Neuron (in vitro differentiated cells): ENCODE data around the gene KIF5C.
"Not testable (repeated sequence)": the region's sequence is repeated elsewhere in the genome, so short reads cannot be mapped to it uniquely, and the experiment has no call there.

Experiments
- H2AFZ ChIP-seq: one replicate; pipeline ENCODE4 v1.6.1; 2013; ENCODE audit warnings: low read depth, mild to moderate bottlenecking, inconsistent platforms, low read length, moderate library complexity
- H3K27me3 ChIP-seq: one replicate; pipeline ENCODE4 v1.6.1; 2013; ENCODE audit warnings: low read length; ENCODE audit not compliant: insufficient read depth
- H3K36me3 ChIP-seq: one replicate; pipeline ENCODE4 v1.6.1; 2013; ENCODE audit warnings: low read length; ENCODE audit not compliant: insufficient read depth
- H3K4me1 ChIP-seq: one replicate; pipeline ENCODE4 v1.6.1; 2013; ENCODE audit warnings: low read length; ENCODE audit not compliant: insufficient read depth
- H3K4me3 ChIP-seq: 2 replicates; pipeline ENCODE4 v1.5.1; 2013; ENCODE audit warnings: mild to moderate bottlenecking, low read length, moderate library complexity
- H3K9me3 ChIP-seq: one replicate; pipeline ENCODE4 v1.6.1; 2013; ENCODE audit warnings: low read length

KIF5C gene

DNA sequence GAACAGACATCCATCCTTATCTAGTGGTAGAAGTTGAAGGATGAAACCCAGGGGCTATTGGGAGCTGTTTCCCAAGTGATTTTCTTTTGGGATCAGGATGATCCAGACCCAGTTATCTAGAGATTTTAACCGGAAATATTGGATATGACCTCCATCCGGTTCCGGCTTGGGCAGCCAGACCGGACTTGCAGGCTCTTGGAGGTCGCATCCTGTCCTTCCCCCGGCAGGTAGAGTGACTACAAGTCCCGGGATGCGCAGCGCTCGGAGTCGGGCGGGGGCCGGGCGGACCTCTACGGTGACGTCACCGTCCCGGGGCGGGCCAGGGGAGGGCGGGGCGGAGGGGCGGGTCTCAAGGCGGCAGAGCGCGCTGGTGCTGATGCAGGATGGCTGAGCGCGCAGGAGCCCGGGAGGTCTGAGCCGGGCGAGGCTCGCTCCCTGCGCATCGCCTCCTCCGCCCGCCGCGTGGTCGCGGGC lies at the start of gene KIF5C:
Gene KIF5C (plus strand): TSS at position 360 of the 474 bp plus-strand sequence. CDS start 391 bp downstream, outside the sequence.
- Histone ChIP-seq H3K9me3 (no peaks in the 10 kb centered on the region), H3K4me3 (peak within 1 kb of the TSS; percentile 84), H3K4me1 (peaks cover 11% of the 10 kb centered on the region), H3K27me3 (no peaks in the 10 kb centered on the region), H3K36me3 (no peaks in the 10 kb centered on the region), H2AFZ (peak within 1 kb of the TSS; percentile 86)

DNA sequence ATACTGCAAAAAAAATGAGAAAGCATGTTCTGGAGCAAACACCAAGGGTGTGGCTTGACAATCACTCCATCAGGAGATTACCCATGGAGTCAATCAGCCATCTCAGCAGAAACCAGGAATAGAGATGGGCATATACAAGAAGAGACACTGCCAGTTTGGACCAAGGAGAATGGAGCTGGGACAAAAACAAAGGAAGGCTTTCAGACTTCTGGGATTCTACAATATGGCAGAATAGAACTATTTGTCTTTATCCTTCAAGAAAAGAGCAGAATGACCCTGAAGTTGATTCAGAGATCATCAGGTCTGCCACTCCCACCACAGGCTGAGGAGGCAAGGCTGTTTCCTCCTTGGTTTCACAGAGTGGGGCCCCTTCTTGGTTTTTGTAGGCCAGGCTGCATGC lies 48.2 kb upstream of the KIF5C start:
- Histone ChIP-seq H2AFZ (no peak overlapping the region), H3K36me3 (no peaks in the 10 kb centered on the region), H3K27me3 (no peaks in the 10 kb centered on the region), H3K9me3 (no peaks in the 10 kb centered on the region), H3K4me1 (no peaks in the 10 kb centered on the region), H3K4me3 (no peak overlapping the region)

DNA sequence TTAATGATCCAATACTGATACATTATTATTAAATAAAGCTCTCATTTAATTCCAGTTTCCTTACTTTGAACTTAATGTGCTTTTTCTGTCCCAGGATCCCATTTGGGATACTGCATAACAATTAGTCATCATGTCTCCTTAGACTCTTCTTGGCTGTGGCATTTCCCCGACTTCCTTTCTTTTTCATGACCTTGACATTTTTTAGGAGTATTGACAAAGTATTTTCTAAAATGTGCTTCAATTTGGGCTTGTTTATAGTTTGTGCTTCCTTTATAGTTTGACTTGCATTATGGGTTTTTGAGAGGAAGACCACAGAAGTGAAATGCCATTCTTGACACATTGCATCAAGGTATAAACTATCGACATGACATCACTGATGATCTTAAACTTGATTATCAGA lies 46.1 kb upstream of the KIF5C start:
- Histone ChIP-seq H3K9me3 (no peaks in the 10 kb centered on the region), H3K4me3 (no peak overlapping the region), H2AFZ (no peak overlapping the region), H3K36me3 (no peaks in the 10 kb centered on the region), H3K27me3 (no peaks in the 10 kb centered on the region), H3K4me1 (no peaks in the 10 kb centered on the region)

DNA sequence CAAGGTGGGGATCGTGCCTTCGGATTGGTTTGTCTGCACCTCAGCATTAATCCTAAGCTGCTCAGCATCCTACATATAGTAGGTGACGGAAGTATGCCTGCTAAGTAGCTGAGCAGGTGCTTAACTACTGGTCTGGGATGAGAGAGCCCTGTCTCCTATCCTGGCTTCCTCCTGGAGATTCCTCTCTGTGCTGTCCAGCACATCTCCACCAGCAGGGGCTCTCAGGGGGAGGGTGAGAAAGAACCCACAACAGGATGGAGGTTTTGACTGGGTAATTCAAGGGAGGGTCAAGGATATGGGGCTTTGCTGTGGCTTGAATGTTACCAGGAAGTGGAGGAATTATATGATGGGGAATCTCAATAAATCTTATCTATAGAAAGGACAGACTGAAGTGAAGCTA lies 45.4 kb upstream of the KIF5C start:
- no peaks in the 10 kb centered on the region for H3K36me3 ChIP-seq

DNA sequence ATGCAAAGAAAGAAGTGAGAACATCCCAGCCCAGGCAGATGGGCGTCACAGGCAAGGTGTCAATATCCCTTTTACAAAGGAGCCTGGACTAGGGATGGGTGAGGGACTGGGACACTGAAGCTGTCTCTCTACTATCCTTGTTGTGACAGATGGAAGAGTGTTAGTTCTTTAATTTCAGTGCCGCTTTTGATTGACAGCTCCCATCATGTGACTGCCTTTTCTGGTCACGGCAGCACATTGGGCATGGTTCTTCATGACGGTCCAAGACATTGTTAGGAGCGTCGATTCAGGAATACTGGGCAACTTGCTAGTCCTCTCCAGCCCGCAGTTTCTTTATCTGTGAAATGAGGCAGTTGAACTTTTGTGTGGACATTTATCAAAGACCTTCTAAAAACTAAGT lies 42.4 kb upstream of the KIF5C start:
- H3K4me1 ChIP-seq, result no peaks in the 10 kb centered on the region
- no peaks in the 10 kb centered on the region for H3K27me3 ChIP-seq
- no peak overlapping the region for H3K4me3 ChIP-seq
- H2AFZ ChIP-seq, result no peak overlapping the region
- H3K36me3 ChIP-seq, result no peaks in the 10 kb centered on the region
- H3K9me3 ChIP-seq, result peaks cover 3% of the 10 kb centered on the region

More for the DNA sequence above, 45.4 kb upstream of the KIF5C start:
- no peaks in the 10 kb centered on the region for H3K27me3 ChIP-seq
- H3K4me3 ChIP-seq, result no peak overlapping the region
- H3K4me1 ChIP-seq, result no peaks in the 10 kb centered on the region
- no peak overlapping the region for H2AFZ ChIP-seq
- H3K9me3 ChIP-seq, result no peaks in the 10 kb centered on the region

DNA sequence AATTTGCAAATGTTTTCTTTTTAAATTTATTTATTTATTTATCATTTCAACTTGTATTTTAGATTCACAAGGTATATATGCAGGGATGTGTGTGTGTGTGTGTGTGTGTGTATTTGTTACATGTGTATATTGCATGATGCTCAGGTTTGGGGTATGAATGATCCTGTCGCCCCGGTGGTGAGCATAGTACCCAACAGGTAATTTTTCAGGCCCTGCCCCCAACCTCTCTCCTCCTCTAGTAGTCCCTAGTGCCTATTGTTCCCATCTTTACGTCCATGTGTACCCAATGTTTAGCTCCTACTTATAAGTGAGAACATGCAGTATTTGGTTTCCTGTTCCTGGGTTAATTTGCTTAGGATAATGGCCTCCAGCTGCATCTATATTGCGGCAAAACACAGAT lies 33.0 kb upstream of the KIF5C start:
- Histone ChIP-seq H3K27me3 (no peaks in the 10 kb centered on the region), H2AFZ (no peak overlapping the region), H3K4me1 (no peaks in the 10 kb centered on the region), H3K36me3 (no peaks in the 10 kb centered on the region), H3K4me3 (no peak overlapping the region), H3K9me3 (no peaks in the 10 kb centered on the region)

DNA sequence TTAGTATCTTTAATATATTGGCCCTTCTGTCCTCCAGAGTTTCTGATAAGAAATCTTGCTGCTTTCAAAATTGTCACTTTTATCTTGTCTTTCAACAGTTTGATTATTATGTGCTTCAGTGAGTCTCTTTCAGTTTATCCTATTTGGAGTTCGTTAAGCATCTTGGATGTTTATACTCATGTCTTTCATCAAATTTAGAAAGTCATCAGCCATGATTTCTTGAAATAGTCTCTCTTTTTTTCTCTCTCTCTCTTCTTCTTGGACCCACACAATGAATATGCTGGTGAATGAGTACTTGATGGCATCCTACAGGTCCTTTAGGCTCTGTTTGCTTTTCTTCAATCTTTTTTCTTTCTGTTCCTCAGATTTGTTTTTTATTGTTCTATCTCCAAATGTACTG lies 26.9 kb upstream of the KIF5C start:
- Histone ChIP-seq H3K36me3 (no peaks in the 10 kb centered on the region), H3K27me3 (peaks cover 7% of the 10 kb centered on the region), H2AFZ (no peak overlapping the region), H3K4me1 (no peaks in the 10 kb centered on the region), H3K9me3 (peaks cover 3% of the 10 kb centered on the region), H3K4me3 (no peak overlapping the region)

DNA sequence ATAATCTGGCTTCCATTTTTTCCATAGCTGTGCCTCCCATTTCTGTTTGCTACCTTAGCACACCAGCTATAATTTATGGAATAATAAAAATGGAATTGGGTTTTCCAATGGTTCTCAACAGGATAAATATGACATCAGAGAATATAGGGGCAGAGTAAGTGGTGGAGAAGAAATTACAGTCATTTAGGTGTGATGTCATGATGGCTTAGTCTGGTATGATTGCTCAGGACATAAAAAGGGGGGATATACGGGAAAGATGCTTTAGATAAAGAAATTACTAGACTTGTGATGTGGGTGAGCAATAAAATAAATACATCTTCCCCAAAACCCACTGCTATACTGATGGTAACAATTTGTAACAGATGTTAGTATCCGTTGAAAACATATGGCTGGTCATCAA lies 21.6 kb upstream of the KIF5C start:
- H3K36me3 ChIP-seq, result no peaks in the 10 kb centered on the region
- no peaks in the 10 kb centered on the region for H3K4me1 ChIP-seq
- peaks cover 7% of the 10 kb centered on the region for H3K27me3 ChIP-seq
- no peak overlapping the region for H2AFZ ChIP-seq
- H3K9me3 ChIP-seq, result peaks cover 2% of the 10 kb centered on the region
- H3K4me3 ChIP-seq, result no peak overlapping the region

DNA sequence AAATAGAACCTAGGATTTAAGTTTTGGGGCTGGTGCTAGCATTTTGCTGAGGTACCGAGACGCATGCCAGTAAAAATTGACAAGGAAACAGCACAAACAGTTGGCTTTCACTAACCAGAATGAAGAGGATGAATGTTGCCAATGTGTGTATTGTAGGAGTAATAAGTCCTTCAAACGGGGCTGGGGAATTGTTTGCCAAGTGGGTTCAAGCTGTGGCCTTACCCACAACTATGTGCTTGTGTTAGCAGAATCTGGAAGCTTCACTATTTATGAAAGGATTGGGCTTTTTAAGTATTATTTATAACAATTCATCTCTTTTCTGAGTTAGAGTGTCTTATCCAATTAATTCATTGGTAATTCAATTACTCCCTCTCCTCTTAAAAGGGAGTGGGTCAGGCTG lies 15.0 kb upstream of the KIF5C start:
- Histone ChIP-seq H3K27me3 (peaks cover 2% of the 10 kb centered on the region), H2AFZ (no peak overlapping the region), H3K36me3 (no peaks in the 10 kb centered on the region), H3K4me3 (no peak overlapping the region), H3K9me3 (no peaks in the 10 kb centered on the region), H3K4me1 (no peaks in the 10 kb centered on the region)

DNA sequence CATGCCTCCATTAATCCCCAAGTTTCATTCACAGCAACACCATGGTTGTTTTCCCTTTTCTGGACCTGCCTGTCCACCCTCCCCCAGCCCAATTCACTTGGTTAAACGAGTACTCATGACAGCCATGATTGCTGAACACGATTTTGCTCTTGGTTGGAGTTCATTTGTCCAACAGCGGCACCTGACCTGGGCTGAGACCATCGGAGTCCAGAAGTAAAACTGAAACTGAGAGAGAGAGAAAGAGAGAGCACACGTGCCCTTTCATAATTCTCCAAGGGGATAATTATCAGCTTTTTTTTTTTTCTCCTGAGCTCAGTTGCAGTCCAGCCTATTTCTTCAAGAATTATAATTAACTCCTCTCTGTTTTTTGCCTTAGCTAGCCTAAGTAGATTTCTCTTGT lies 13.7 kb upstream of the KIF5C start:
- H3K36me3 ChIP-seq, result no peaks in the 10 kb centered on the region
- H2AFZ ChIP-seq, result no peak overlapping the region
- no peaks in the 10 kb centered on the region for H3K4me1 ChIP-seq
- no peaks in the 10 kb centered on the region for H3K9me3 ChIP-seq
- no peak overlapping the region for H3K4me3 ChIP-seq
- H3K27me3 ChIP-seq, result peaks cover 2% of the 10 kb centered on the region

DNA sequence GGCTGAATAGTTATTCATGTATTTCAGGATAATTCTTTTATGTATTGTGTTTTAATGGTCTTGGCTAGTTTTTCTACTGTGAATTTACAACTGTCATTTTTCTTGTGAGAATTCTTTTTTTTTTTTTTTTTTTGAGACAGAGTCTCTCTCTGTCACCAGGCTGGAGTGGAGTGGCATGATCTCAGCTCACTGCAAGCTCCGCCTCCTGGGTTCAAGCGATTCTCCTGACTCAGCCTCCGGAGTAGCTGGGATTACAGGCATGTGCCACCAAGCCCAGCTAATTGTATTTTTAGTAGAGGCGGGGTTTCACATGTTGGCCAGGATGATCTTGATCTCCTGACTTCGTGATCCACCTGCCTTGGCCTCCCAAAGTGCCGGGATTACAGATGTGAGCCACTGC lies 12.5 kb upstream of the KIF5C start:
- not testable (repeated sequence) for H2AFZ ChIP-seq, H3K27me3 ChIP-seq, H3K4me3 ChIP-seq, H3K4me1 ChIP-seq, H3K36me3 ChIP-seq, H3K9me3 ChIP-seq

DNA sequence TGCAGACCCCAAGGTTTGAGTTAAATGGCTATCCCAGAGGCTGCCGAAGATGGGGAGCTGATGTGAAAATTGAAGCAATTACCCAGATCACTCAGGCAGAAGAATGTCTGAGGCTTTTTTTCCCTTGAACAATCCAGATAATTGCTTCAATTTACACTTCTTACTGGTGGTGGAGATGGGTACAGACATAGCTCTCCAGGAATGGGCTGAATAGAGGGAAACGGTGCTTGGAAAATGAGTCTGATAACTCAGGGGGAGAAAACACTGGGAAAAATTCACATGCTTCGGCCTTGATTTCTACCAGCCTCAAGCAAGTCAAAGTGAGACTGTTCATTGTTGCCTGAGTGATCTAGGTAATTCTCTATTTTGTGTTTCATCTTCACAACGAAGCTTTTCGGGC lies 9.5 kb upstream of the KIF5C start:
- Histone ChIP-seq H3K4me1 (no peaks in the 10 kb centered on the region), H3K36me3 (no peaks in the 10 kb centered on the region), H3K9me3 (peaks cover 2% of the 10 kb centered on the region), H3K27me3 (peaks cover 7% of the 10 kb centered on the region), H2AFZ (no peak overlapping the region), H3K4me3 (no peak overlapping the region)

DNA sequence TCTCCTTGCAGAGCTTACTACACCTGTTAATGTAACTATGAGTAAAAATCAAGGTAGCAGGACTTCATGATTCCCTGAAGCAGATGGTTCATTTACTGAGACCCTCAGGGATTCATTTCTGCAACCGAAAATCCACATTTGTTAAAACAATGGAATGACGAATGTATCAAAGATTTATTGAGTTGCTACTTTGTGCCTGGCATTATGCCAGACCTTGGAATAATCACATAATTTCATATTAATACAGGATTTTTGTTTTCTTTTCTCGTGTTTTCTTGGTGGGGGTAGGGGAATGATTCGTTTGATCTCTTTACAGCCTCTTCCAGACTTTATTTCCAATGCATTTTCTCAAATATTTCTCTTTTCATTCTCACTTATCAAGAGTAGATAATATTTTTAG lies 8.9 kb upstream of the KIF5C start:
- H3K4me1 ChIP-seq, result no peaks in the 10 kb centered on the region
- H3K9me3 ChIP-seq, result peaks cover 2% of the 10 kb centered on the region
- H3K4me3 ChIP-seq, result no peak overlapping the region
- H3K36me3 ChIP-seq, result no peaks in the 10 kb centered on the region
- H3K27me3 ChIP-seq, result peaks cover 7% of the 10 kb centered on the region
- H2AFZ ChIP-seq, result no peak overlapping the region

DNA sequence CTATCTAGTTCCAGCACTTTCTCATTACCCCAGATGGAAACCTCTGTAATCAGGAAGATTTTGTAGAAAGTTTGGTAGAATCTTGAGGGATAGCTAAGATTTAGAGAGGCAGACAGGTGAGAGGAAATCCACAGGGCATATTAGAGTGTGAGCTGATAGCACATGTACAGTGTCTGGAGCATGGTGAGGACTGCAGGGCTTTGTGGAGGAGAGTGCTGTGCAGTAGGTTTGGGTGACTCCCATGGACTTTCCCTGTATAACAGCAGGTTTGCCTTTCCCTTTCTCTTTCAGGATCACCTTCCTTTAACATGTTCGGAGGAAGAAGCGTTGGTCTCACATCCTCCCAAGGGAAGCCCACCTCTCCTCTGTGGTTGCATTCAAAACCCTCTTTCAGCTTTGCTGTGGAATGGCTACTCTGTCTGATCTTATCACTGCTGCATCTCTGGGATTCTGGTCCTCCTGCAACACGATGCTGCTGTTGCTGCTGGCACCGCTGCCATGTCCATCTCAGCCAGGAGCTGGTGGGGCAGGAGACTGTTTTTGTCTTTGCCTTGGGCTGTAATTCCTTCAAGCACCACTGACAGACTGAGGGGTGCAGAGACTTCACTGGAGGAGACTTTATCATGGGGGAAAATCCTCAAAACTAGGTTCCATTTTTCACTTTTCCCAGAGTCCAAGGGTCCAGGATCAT lies 7.8 kb upstream of the KIF5C start:
- Histone ChIP-seq H3K4me3 (no peak overlapping the region), H2AFZ (no peak overlapping the region), H3K27me3 (peaks cover 7% of the 10 kb centered on the region), H3K9me3 (peaks cover 2% of the 10 kb centered on the region), H3K36me3 (no peaks in the 10 kb centered on the region), H3K4me1 (no peaks in the 10 kb centered on the region)
